Caki2 (cell line): ENCODE measurements around the gene PEX16. TPM values are rescaled to one million over a fixed set of nuclear protein-coding genes. Genes with fewer than 3 reads are reported as not detected.

Experiments used
- DNase-seq: peaks from one replicate; pipeline ENCODE4 v3.0.0-alpha.2; 2015; ENCODE audit warnings: low read depth
- in situ Hi-C: cut with HindIII; loops from 2 replicates; pipeline ENCODE4 v1.10.0; 2016; ENCODE audit warnings: low sequenced_read_pairs, low pct_unique_long_range_greater_than_20kb, mixed read lengths
- total RNA-seq: library from RNA; depleted of rRNA; stranded (reverse); fragments of >200 nt; shearing (Covaris generic); gene quantifications from 2 replicates; pipeline ENCODE4 v1.2.3, GENCODE V29; 2014; ENCODE audit warnings: low replicate concordance

Gene PEX16
- total RNA-seq, 1 experiment from 2014 or later, result 30.0 TPM

GRCh38 chr11:45887587-45887986 lies 30.1 kb downstream of the PEX16 start:
- in situ Hi-C loops, result no loop called here
- no peak for DNase-seq

GRCh38 chr11:45886816-45887520 lies 30.7 kb downstream of the PEX16 start:
- in situ Hi-C loops, result no loop called here

GRCh38 chr11:45885921-45886721 lies 31.6 kb downstream of the PEX16 start:
- in situ Hi-C loops, result no loop called here
- no peak for DNase-seq

More at GRCh38 chr11:45886816-45887520, 30.7 kb downstream of the PEX16 start:
- no peak for DNase-seq

- in situ Hi-C loops, result no loop called here
- DNase-seq, result peak; percentile 38
Measured at GRCh38 chr11:45885274-45885920, 32.3 kb downstream of the PEX16 start, which contains the start of gene MAPK8IP1. TSS of gene MAPK8IP1 (plus strand) at chr11:45885651. CDS start at chr11:45885821, 170 bp downstream.

GRCh38 chr11:45884596-45885185 lies 33.0 kb downstream of the PEX16 start:
- no peak for DNase-seq
- in situ Hi-C loops, result no loop called here

- in situ Hi-C loops, result no loop called here
- no peak for DNase-seq
Measured at GRCh38 chr11:45881708-45882368, 35.8 kb downstream of the PEX16 start.

GRCh38 chr11:45880772-45881570 lies 36.7 kb downstream of the PEX16 start:
- DNase-seq, result no peak
- in situ Hi-C loops, result no loop called here

- peak; percentile 25 for DNase-seq
- in situ Hi-C loops, result no loop called here
Measured at GRCh38 chr11:45879803-45880686, 37.6 kb downstream of the PEX16 start.

GRCh38 chr11:45877845-45878244 lies 39.8 kb downstream of the PEX16 start:
- no peak for DNase-seq
- in situ Hi-C loops, result no loop called here

GRCh38 chr11:45877221-45877620 lies 40.5 kb downstream of the PEX16 start:
- in situ Hi-C loops, result no loop called here
- DNase-seq, result no peak

GRCh38 chr11:45876401-45876800 lies 41.3 kb downstream of the PEX16 start:
- in situ Hi-C loops, result no loop called here
- no peak for DNase-seq

- in situ Hi-C loops, result no loop called here
- DNase-seq, result peak; percentile 44
Measured at GRCh38 chr11:45872651-45873356, 44.9 kb downstream of the PEX16 start.

- no peak for DNase-seq
- in situ Hi-C loops, result no loop called here
Measured at GRCh38 chr11:45871638-45872037, 46.0 kb downstream of the PEX16 start.

GRCh38 chr11:45870706-45871105 lies 47.0 kb downstream of the PEX16 start:
- in situ Hi-C loops, result no loop called here
- DNase-seq, result no peak

- in situ Hi-C loops, result no loop called here
- DNase-seq, result no peak
Measured at GRCh38 chr11:45869551-45869950, 48.1 kb downstream of the PEX16 start.

- DNase-seq, result no peak
- in situ Hi-C loops, result no loop called here
Measured at GRCh38 chr11:45864041-45864440, 53.6 kb downstream of the PEX16 start.
